Fibroblast of mammary gland (primary cell): Measurements from ENCODE around the gene ARID5B.

ENCODE experiments used
- DNase-seq: peaks from one replicate; pipeline ENCODE4 v3.0.0-alpha.2; 2010; ENCODE audit warnings: low read depth
- H3K4me3 ChIP-seq: 2 replicates; pipeline ENCODE4 v1.5.1; 2011; ENCODE audit warnings: low read depth, mild to moderate bottlenecking, low read length, moderate library complexity; ENCODE audit not compliant: control insufficient read depth
- CTCF ChIP-seq: conservative IDR thresholded peaks from 2 replicates; pipeline ENCODE4 v1.5.1; 2011; ENCODE audit warnings: low read depth, low read length, inconsistent platforms; ENCODE audit not compliant: control insufficient read depth, insufficient read depth

The ARID5B gene

GRCh38 chr10:61960396-61961120 lies 59.1 kb downstream of the ARID5B start:
- DNase-seq: no peak
- TF ChIP-seq CTCF: no peak
- no peak overlapping the region for H3K4me3 ChIP-seq

- no peak for TF ChIP-seq CTCF
- no peak for DNase-seq
- no peak overlapping the region for H3K4me3 ChIP-seq
Measured at GRCh38 chr10:61961278-61961677, 59.8 kb downstream of the ARID5B start.

GRCh38 chr10:61962971-61963370 lies 61.5 kb downstream of the ARID5B start:
- H3K4me3 ChIP-seq: no peak overlapping the region
- no peak for TF ChIP-seq CTCF
- DNase-seq: no peak

- H3K4me3 ChIP-seq: no peak overlapping the region
- no peak for DNase-seq
- no peak for TF ChIP-seq CTCF
Measured at GRCh38 chr10:61963669-61964058, 62.2 kb downstream of the ARID5B start.

- no peak for TF ChIP-seq CTCF
- no peak overlapping the region for H3K4me3 ChIP-seq
- no peak for DNase-seq
Measured at GRCh38 chr10:61964059-61964709, 62.7 kb downstream of the ARID5B start.

- no peak for TF ChIP-seq CTCF
- no peak for DNase-seq
- no peak overlapping the region for H3K4me3 ChIP-seq
Measured at GRCh38 chr10:61964949-61965702, 63.6 kb downstream of the ARID5B start.
